Thyroid gland (tissue), 4 donors: ENCODE measurements around the gene GPR63. TPM values are rescaled to one million over a fixed set of nuclear protein-coding genes. Genes with fewer than 3 reads are reported as not detected.

Source experiments
- DNase-seq, 2 donors: peaks; one replicate each; pipeline ENCODE4 v3.0.0-alpha.2; 2019
- H3K27ac ChIP-seq, 3 donors: fragments of 200-600 bp; sonication (generic); 1 replicate in 2 of 3; 2 replicates in 1 of 3; pipeline ENCODE4 v1.5.1; 2016 to 2019; ENCODE audit warnings: mild to moderate bottlenecking in 1 of 3, moderate library complexity in 1 of 3
- H3K27me3 ChIP-seq: fragments of 200-600 bp; sonication (generic); one replicate; pipeline ENCODE4 v1.5.1; 2019
- H3K36me3 ChIP-seq, 2 donors: fragments of 200-600 bp; sonication (generic); one replicate each; pipeline ENCODE4 v1.5.1; 2016 to 2019
- H3K4me1 ChIP-seq, 2 donors: fragments of 200-600 bp; sonication (generic); one replicate each; pipeline ENCODE4 v1.5.1; 2017 to 2019
- H3K4me3 ChIP-seq, 3 donors: fragments of 200-600 bp; sonication (generic); replicated peaks in 1 of 3; 1 replicate in 2 of 3; 2 replicates in 1 of 3; pipeline ENCODE4 v1.5.1; 2016; ENCODE audit warnings: mild to moderate bottlenecking in 1 of 3
- H3K9me3 ChIP-seq: fragments of 200-600 bp; sonication (generic); one replicate; pipeline ENCODE4 v1.5.1; 2017
- POLR2A ChIP-seq, 2 donors: fragments of 450-650 bp; IDR thresholded peaks; one replicate each; pipeline ENCODE4 v1.6.1; 2017; ENCODE audit warnings: antibody characterized with exemption in 2 of 2, mild to moderate bottlenecking in 2 of 2, moderate library complexity in 1 of 2
- WGBS, 2 donors: methylation state at CpG; one replicate each; pipeline ENCODE4 v1.1.5; 2017; 5-methylcytosine and 5-hydroxymethylcytosine counted together
- intact Hi-C: fragments of 100-400 bp; cut with DNase I; formaldehyde crosslinking; loops from one replicate; pipeline ENCODE4 v1.15.1; 2023
- total RNA-seq, 4 donors: library from RNA; depleted of rRNA; stranded (reverse); fragments of >200 nt; gene quantifications; one replicate each; pipeline ENCODE4 v1.2.3, GENCODE V29; 2016
- TF ChIP-seq, protein P1 (sequence below), 6 experiments: fragments of 200-600 bp in 3 of 6; fragments of 450-650 bp in 3 of 6; sonication (generic) in 3 of 6; IDR thresholded peaks; one replicate each; pipeline ENCODE4 v1.5.1; 2016 to 2019; ENCODE audit warnings: antibody characterized with exemption in 6 of 6, mild to moderate bottlenecking in 2 of 6, inconsistent platforms in 1 of 6, moderate library complexity in 1 of 6

GPR63 gene
- total RNA-seq, 4 donors from 2014 or later, result 0.88 to 2.3 (median 1.3) TPM

DNA sequence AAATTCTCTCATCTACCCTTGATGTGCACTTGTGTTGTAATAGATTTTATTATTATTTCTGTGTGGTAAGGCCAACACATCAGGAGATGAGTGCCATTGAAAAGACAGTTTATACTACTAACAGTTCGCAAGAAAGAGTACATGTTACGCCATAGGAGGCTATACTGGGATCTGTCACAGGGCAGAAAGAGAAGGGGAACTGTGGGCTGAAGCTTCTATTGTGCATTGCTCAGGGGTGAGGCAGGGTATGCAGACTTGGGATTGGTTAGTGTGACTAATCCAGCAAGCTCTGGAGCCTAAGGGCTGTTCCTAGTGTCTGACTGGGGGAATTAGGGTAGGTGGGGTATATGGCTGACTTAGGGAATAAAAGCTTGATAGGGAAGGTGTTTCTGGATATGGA is 50.9 kb downstream of the GPR63 start:
- intact Hi-C loops, result no loop called here
- TF ChIP-seq, protein P1, sequence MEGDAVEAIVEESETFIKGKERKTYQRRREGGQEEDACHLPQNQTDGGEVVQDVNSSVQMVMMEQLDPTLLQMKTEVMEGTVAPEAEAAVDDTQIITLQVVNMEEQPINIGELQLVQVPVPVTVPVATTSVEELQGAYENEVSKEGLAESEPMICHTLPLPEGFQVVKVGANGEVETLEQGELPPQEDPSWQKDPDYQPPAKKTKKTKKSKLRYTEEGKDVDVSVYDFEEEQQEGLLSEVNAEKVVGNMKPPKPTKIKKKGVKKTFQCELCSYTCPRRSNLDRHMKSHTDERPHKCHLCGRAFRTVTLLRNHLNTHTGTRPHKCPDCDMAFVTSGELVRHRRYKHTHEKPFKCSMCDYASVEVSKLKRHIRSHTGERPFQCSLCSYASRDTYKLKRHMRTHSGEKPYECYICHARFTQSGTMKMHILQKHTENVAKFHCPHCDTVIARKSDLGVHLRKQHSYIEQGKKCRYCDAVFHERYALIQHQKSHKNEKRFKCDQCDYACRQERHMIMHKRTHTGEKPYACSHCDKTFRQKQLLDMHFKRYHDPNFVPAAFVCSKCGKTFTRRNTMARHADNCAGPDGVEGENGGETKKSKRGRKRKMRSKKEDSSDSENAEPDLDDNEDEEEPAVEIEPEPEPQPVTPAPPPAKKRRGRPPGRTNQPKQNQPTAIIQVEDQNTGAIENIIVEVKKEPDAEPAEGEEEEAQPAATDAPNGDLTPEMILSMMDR (IDR thresholded peaks at IDR 0.05), result no peak
- no peak for TF ChIP-seq POLR2A (IDR thresholded peaks at IDR 0.05)
- Histone ChIP-seq H3K4me1 (no peaks in the 10 kb centered on the region), H3K27ac (no peak overlapping the region), H3K27me3 (no peaks in the 10 kb centered on the region), H3K4me3 (no peak overlapping the region), H3K36me3 (no peaks in the 10 kb centered on the region), H3K9me3 (no peaks in the 10 kb centered on the region)
- DNase-seq, result no peak
- 87 to 92% methylated on average over 2 of the region's 2 CpGs for WGBS, 2 donors

DNA sequence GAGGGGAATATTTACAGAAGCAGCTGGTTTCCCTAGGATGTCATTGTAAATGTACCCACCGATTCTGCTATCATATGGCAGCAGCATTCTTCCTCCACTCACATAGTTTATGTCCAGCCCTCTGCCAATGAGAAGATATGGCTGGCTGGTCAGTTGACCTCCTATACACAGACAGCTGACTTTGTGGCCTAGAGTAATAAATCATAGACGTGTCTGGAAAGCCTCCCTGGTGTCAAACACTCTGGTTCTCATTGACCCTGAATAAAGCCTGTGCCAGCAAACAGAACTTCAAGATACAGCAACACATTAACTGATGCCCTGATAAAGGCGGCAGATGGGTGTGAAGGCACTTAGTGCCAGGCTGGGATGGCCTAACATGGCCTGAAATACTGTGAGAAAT is 52.6 kb downstream of the GPR63 start:
- TF ChIP-seq POLR2A (IDR thresholded peaks at IDR 0.05), result no peak
- TF ChIP-seq, protein P1 (IDR thresholded peaks at IDR 0.05), result no peak
- Histone ChIP-seq H3K27me3 (no peaks in the 10 kb centered on the region), H3K36me3 (no peaks in the 10 kb centered on the region), H3K4me1 (no peaks in the 10 kb centered on the region), H3K9me3 (no peaks in the 10 kb centered on the region), H3K4me3 (no peak overlapping the region), H3K27ac (no peak overlapping the region)
- WGBS, 2 donors, result 64 to 78% methylated on average over 3 of the region's 3 CpGs
- DNase-seq, result no peak
- intact Hi-C loops, result no loop called here

DNA sequence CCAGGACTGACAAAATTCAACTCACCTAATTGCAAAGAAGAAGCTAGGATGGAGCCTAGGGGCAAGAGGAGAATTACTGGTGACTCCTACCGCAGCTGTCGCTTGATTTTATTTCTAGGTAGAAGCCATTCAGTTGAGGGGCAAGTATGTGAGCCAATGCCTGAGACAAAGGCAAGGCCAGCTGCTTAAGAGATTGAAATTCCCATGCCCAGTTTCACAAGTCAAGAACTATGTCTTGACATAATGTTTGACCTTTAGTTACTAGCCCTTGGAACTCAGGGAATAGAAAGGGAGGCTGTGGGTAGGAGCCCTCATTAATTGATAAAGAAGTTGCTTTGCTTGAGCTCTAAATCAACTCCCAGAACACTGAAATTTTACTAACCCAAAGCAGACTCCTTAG is 54.0 kb downstream of the GPR63 start:
- Histone ChIP-seq H3K4me3 (no peak overlapping the region), H3K27ac (no peak overlapping the region), H3K4me1 (no peaks in the 10 kb centered on the region), H3K27me3 (no peaks in the 10 kb centered on the region), H3K36me3 (no peaks in the 10 kb centered on the region), H3K9me3 (no peaks in the 10 kb centered on the region)
- intact Hi-C loops, result no loop called here
- 90 to 97% methylated on average over 2 of the region's 2 CpGs for WGBS, 2 donors
- TF ChIP-seq, protein P1 (IDR thresholded peaks at IDR 0.05), result no peak
- no peak for TF ChIP-seq POLR2A (IDR thresholded peaks at IDR 0.05)
- no peak for DNase-seq

DNA sequence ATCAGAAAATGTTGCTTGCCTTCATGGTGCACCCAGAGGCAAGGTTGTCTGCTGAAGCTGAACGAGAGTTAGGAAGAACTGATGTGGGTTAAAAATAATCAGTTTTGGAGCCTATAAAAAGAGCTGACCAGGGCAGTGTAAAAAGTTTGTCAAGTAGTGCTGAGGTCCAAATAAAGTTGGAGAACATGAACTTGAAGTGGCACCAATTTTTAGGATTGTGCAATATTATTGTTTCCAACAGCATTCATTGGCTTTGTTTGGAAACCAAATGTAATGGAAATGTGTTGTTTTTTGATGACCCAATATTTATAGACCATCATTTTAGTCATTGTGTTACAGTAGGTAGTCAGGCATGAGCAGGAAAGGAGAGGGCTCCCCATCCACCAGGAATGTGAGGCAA is 55.7 kb downstream of the GPR63 start:
- intact Hi-C loops, result no loop called here
- 69 to 76% methylated on average over 1 of the region's 1 CpG for WGBS, 2 donors
- Histone ChIP-seq H3K9me3 (no peaks in the 10 kb centered on the region), H3K36me3 (no peaks in the 10 kb centered on the region), H3K27ac (no peak overlapping the region), H3K27me3 (no peaks in the 10 kb centered on the region), H3K4me1 (no peaks in the 10 kb centered on the region), H3K4me3 (no peak overlapping the region)
- DNase-seq, result no peak
- TF ChIP-seq, protein P1 (IDR thresholded peaks at IDR 0.05), result no peak
- no peak for TF ChIP-seq POLR2A (IDR thresholded peaks at IDR 0.05)

DNA sequence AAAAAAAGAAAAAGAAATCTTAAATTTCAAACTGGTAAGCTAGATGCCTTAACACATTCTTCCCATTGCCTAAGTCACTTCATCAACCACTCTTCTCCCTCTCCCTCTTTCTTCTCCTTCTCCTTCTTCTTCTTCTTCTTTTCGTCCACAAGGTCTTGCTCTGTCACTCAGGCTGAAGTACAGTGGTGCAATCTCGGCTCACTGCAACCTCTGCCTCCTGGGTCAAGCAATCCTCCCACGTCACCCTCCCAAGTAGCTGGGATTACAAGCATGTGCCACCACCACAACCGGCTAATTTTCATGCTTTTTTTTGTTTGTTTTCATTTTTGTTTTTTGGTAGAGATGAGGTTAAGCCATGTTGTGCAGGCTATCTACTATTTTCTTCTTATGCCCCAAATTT is 60.2 kb downstream of the GPR63 start:
- WGBS, 2 donors, result 87 to 90% methylated on average over 4 of the region's 4 CpGs
- H3K27me3 ChIP-seq, result no peaks in the 10 kb centered on the region
- TF ChIP-seq, protein P1 (IDR thresholded peaks at IDR 0.05), result no peak
- no peak for TF ChIP-seq POLR2A (IDR thresholded peaks at IDR 0.05)
- H3K36me3 ChIP-seq, result no peaks in the 10 kb centered on the region
- no peak overlapping the region for H3K27ac ChIP-seq
- intact Hi-C loops, result no loop called here
- DNase-seq, result no peak
- H3K9me3 ChIP-seq, result no peaks in the 10 kb centered on the region
- no peak overlapping the region for H3K4me3 ChIP-seq
- no peaks in the 10 kb centered on the region for H3K4me1 ChIP-seq
